GM18861 (cell line): ENCODE data around the gene FBXW10.
"Not testable (repeated sequence)": the region's sequence is repeated elsewhere in the genome, so short reads cannot be mapped to it uniquely, and the experiment has no call there.

Experiments
- ATAC-seq: cut with Tn5 transposase; IDR thresholded peaks from one replicate; pipeline ENCODE4 v1.9.1; 2021; ENCODE audit not compliant: unreplicated experiment

FBXW10 gene

DNA sequence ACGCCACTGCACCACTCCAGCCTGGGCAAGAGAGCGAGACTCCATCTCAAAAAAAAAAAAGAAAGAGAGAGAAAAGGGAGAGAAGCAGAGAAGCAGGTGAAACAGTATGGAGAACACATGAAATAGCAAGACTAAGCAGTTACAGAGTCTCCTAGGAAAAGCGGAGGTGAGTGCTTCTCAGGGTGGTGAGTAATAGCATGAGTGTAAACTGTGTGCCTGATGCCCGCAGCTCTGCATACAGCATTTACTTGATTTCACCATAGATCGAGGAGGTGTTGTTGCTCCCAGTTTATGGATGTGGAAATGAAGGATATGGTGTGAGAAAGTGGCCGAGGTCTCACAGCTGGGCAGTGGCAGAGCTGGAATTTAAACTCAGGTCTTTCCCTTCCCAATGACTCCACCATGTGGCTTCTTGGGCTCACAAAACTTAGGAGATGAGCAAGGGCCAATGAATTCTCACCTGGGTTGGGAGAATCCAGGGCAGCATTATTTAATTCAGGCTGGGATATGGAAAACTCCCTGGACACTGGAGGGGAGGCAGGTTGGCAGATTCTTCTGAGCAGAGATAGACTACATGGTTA lies 10.1 kb downstream of the FBXW10 start:
- not testable (repeated sequence) for ATAC-seq

DNA sequence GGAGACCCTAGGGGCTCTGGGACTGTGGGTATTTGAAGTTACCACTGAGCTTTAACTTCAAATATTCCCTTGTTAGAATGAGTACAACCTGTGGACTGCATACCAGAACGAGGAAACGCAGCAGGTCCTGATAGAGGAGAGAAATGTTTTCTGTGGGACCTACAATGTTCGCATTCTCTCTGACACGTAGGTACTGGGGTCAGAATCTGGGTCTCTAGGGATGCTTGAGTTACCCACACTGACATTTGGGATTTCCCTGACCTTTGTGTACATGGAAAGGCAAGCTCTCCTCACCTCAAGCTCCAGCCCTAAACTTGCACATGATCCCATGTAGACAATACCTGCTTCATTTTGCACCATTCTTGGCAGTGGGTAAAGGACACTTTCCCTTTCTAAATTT lies 12.1 kb downstream of the FBXW10 start:
- ATAC-seq, result not testable (repeated sequence)

DNA sequence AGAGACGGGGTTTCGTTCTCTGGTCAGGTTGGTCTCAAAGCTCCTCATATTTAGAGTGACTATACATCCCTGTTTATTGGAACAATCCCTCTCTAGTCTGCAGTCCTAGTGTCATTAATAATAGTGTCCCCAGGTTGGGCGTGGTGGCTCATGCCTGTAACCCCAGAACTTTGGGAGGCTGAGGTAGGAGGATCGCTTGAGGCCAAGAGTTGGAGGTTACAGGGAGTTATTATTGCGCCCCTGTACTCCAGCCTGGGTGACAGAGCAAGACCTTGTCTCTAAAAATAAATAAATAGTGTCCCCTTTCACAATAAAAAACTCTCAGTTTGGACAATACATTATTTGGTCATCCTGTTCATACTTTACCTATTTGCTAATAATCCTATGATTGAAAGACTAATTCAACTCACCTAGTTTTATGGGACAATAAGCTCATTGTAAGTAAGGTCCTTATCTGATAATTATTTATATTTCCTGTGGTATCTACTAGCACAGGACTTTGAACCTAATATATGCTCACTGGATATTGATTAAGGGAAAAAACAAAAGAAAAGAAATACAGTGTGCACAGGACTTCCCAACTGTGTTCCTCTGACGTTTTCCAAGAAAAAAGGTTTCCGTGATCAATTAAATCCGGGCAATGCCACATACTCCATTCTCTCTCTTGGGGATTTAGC lies 13.7 kb downstream of the FBXW10 start:
- ATAC-seq, result not testable (repeated sequence)

DNA sequence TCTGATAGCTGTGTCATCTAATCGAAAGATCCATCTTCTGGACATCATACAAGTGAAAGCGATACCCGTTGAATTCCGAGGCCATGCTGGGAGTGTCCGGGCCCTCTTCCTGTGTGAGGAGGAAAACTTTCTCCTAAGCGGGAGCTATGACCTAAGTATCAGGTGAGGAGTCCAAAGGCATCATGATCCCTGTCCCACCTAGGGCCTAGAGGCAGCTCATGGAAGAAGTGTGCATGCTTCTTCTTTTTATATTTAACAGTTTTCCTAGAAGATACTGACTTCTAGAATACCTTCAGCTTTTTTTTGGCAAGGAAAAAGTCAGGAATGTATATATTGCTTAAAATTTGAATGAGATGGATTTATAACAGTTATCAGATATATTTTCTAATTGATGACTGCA lies 14.5 kb downstream of the FBXW10 start:
- ATAC-seq, result not testable (repeated sequence)

DNA sequence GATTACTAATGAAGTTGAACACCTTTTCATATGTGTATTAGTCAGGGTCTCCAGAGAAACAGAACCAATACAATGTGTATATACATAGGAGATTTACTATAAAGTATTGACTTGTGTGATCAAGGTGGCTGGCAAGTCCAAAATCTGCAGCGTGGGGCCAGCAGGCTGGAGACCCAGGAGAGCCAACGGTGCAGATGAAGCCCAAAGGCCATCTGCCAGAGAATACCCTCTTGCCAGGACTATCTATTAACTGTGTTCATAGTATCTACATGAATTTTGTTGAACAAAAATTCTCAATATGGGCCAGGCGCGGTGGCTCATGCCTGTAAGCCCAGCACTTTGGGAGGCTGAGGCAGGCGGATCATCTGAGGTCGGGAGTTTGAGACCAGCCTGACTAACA lies 16.4 kb downstream of the FBXW10 start:
- not testable (repeated sequence) for ATAC-seq

DNA sequence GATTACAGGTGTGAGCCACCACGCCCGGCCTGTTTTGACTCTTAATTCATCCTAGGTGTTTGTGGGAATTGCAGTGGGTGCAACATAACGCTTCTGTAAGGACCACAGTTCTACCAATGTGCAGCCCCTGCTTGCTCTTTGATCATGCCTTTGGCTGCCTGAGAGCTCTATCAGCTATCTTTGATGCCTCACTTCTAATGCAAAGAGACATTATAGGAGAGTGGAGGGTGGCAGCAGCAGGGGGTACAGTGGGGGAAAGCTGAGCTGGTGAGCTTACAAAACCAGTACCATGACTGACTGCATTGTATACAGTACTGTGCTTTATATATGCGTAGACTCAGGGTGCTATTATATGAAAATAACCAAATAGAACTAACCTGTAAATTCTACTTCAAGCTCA lies 26.7 kb downstream of the FBXW10 start:
- not testable (repeated sequence) for ATAC-seq

DNA sequence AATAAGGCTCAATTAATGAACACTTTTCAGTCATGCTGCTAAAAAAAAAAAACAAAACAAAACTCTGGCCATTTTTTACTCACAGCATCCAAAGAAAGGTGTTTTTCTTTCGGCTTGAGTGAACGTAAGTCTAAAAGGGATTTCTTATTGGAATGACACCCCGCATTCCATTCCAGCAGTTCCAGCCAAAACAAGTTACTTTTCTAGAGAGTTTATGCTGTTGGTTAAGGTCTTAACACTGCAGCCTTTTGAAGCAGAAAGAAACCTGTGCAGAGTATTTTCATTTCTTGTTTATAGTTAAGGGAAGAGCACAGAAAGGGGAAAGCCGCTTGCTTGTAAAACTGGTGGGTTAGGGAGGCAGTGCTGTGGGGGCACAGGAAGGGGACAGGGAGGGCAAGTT lies 27.2 kb downstream of the FBXW10 start:
- not testable (repeated sequence) for ATAC-seq

DNA sequence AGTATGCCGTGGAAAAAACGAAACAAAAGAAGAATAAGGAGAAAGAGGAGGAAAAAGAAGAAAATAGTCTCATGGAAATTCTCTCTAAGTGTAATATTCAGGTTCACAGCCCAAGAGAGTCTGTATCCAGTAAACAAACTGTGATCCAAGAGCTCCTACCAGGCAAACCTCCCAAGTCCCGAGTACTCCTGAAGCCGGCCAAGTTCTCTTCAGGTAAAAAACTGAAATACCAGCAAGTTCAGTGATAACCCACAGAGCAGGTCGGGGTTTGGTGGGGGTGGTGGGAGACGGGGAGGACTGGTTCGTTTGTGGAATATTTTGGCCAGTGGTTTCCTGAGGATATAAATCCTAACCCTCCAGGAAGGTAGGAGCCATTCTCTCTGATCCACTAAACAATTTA lies 28.6 kb downstream of the FBXW10 start:
- ATAC-seq, result no peak

DNA sequence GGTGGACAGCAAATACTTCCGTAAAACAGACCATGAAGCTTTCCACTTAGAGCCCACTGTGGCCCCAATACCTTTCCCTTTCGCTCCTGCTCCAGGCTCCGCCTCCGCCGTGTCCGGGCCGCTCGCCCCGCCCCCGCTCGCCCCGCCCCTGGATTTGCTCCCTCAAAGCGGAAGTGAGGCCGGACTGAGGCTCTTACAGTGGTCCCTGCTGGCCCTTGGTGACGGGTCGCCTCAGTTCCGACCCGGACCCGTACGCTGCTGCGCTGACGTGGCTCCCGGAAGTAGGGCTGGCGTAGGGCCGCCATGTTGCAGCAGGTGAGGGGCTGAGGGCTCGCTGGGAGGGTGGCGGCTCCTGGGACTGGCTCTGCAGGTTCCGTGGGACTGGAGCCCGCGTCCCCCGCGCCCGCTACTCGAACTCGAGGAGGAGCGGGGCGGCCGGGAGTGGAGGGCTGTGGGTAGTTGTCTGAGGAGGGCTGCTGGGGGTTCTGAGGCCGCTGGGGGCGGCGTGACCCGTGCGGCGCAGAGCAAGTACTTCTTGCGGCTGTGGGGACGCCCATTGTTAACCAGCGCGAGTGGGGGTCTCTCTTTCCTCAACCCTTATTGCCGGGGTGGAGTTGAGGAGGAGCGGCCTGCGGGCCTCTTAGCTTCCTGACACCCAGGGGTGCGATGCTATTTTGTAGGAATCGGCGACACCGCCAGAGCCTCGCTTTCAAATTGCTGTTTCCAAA lies 37.3 kb downstream of the FBXW10 start, which contains the start of gene TVP23B:
Gene TVP23B (plus strand): TSS at position 193 of the 728 bp plus-strand sequence. CDS start 111 bp downstream, at position 304.
- ATAC-seq, result peak; percentile 91

DNA sequence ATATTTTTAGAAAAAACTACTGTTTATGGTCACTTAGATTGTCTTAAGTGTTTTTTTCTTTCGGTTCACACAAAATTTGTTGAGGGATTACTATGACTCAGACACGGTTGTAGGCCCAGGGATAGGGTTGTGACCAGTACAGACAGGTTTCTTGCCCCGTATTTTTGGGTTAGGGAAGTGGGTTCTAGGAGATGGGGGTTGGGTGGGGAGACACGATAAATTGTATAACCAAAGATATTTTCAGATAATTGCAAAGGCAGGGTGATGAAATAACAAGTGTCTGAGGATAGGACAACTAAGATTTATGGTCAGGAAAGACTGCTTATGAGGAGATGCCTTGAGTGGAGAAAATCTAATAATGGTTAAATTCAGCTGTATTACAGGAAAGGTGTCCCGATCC lies 38.0 kb downstream of the FBXW10 start:
- ATAC-seq, result not testable (repeated sequence)

DNA sequence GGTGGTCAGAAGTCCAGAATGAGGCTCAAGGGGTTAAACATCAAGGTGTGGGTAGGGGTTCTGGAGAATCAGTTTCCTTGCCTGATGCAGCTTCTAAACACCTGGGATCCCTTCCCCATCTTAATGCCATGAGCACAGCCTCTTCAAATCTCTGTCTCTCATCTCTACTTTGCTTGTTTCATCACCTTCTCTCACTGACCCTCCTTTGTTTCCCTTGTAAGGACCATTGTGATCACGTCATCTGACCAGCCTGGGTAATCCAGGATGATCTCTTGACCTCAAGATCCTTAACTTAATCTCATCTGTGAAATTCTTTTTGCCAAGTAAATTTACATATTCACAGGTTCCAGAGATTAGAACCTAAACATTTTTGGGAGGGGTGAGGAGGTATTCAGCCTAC lies 42.1 kb downstream of the FBXW10 start:
- not testable (repeated sequence) for ATAC-seq

DNA sequence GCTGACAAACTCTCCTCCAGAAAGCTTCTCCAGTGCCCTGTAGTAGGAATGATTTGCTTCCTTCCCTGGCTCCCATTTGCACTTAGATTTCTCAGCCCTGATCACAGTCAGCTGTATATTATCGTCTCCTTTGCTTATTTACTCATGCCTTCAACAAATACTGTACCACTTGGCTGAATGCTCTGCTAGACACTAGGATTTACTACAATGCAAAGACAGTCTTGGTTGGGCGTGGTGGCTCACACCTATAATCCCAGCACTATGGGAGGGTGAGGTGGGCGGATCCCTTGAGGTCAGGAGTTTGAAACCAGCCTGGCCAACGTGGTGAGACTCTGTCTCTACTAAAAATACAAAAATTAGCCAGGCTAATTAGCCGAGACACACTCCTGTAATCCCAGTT lies 43.0 kb downstream of the FBXW10 start:
- ATAC-seq, result not testable (repeated sequence)

DNA sequence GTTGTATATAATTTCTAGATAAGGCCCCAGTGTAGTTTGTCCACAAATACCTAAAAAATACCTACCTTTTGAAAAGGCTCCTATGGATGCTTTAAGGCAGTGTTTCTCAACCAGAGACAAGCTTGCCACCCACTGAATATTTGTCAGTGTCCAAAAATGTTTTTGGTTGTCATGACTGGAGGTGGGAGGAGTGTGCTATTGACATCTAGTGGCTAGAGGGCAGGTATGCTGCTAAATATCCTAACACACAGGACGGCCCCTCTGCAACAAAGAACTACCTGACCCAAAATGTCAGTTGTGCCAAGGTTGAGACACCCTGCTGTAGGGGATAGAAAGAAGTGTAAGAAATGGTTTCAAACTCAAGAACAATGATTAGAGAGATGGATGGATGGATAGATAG lies 47.5 kb downstream of the FBXW10 start:
- not testable (repeated sequence) for ATAC-seq

DNA sequence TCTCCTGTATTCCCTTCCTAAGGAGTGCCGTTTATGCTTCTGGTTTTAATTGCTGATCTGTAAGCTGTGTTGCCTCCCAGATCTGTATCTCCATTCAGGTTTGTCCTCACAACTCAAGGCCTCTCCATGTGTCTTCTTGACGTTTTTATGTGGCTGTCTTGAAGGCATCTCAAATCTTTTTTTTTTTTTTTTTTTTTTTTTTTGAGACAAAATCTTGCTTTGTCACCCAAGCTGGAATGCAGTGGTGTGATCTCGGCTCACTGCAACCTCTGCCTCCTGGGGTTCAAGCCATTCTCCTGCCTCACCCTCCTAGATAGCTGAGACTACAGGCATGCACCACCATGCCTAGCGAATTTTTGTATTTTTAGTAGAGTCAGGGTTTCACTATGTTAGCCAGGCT lies 51.0 kb downstream of the FBXW10 start:
- not testable (repeated sequence) for ATAC-seq

DNA sequence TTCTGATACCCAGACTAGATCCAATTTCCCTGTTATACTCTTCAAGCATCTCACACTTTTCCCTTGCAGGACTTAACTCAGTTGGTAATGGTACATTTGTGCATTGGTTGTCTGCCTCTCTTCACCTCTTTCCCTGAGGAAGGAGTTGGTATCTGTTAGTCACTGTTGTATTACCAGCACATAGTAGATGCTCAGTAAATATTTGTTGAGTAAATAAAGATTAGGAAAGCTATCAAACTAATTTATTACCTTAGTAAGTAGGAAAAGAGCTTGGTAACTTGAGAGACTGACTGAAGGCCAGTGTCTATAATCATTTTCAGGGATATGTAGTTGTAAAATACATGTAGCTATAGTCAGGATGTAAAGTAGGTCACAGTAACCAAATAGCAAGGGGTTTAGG lies 53.0 kb downstream of the FBXW10 start:
- ATAC-seq, result not testable (repeated sequence)

DNA sequence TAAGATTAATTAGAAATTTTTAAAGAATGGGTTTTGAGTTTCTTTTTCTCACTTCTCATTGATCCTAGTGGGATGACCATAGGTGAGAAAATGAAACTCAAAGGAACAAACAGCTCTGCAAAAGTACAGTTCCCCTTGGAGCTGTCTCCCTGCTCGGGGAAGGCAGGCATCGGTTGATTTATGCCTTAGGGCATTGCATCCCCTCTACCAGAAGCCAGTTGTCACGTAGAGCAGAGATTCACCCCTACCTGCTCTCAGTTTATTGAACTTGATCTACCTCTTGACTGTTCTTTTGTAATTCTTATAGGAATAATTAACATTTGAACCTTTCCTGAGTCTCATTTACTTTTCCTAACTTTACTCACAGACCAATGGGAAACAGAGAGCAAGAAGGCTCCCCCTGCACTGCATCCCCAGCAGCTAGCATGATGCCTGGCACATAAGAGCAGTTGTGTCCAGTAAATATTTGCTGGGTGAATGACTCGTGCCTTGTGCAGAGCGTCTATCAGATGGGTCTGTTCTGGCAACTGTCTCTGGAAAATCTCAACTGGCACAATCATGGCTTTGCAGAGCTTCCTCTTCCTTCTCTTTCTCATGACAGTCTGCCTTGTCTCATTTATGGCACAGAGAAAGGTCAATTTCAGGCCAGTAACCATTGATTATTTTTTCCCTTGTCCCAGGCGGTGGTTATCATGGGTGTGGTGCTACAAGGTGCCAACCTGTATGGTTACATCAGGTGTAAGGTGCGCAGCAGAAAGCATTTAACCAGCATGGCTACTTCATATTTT lies 59.8 kb downstream of the FBXW10 start:
- not testable (repeated sequence) for ATAC-seq

DNA sequence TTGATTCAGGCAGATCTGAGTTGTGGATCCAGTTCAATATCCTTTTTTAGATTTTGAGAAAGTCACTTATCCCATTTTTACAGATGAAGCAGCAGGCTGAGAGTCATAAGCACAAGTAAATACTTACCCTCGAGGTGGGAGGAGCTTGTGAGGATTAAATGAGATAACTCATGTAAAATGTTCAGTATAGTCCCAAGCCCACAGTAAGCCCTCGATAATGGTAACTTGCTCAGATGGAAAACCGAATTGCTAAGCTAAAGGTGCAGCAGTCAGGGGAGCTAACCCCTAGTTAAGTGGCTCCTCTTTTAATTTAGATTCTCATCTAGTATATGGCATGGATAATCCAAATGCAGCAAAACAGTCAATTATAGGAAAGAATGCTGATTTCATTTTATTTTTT lies 72.1 kb downstream of the FBXW10 start:
- not testable (repeated sequence) for ATAC-seq

DNA sequence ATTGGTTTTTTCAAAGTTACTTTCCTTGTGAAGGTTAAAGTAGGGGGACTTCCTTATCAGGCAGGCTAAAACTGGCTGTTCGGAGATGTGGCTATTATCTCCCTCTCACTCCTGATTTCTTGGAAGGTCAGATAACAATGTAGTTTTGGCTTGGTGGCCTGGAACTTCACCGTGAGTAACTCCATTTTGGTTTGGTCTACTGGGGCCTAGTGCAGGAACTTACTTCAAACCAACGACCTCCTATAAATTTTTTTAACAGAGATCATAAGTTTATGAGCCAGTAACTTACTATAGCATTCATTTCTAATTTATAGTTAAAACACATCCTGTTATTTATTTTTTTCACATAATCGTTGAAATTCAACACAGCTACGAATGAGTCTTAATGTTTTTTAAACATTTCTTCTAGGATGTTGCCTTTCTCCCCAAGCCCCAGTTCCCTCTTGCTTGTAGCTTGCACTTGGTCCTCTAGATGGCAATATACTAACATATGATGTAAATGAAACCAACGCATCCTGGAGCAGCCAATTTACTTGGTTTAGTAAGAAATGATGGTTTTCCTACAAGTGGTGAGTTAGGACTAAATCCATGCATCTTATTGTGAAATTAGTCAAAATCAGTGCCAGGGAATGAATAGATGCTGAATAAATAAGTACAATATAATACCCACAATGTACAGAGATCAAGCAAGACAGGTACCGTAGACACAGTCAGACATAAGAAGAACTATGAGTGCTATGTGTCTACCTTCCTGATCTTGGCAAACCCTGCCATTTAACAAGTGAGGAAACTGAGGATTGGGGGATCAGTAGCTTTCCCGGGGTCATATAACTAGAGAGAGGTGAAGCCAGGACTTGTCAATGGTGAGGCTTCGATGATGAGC lies 72.9 kb downstream of the FBXW10 start:
- ATAC-seq, result not testable (repeated sequence)

DNA sequence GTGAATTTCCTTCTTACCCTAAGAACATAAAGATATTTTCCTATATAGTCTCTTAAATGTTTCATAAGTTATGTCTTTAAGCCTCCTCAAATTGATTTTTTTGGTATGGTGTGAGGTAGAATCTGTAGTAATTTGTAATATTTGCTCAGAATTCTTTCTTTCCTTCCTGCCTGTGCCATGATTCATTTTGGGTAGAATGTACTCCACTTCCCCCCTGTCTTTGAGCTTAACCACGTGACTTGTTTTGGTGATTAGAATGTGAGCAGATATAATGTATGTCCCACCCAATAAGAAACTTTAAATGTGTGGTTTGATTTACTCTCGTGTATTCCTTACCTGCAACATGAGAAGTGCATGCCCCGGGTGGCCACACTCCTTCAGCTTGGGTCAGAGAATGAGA lies 77.6 kb downstream of the FBXW10 start:
- not testable (repeated sequence) for ATAC-seq

DNA sequence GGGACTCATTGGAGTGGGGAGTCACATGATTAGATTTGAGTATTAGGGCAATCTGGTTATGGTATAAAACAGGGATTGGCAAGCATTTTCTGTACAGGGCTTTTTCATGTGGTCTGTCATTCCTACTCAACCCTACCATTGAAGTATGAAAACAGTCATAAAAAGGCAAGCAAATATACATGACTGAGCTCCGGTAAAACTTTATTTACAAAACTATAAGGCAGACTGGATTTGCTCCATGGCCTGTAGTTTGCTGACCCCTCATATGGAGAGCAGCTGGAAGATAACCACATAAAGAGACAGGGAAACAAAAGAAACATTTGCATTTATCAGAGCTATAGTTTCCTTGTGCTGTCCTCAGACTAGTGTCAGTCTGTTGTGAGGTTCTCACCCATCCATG lies 83.8 kb downstream of the FBXW10 start:
- ATAC-seq, result not testable (repeated sequence)
